Muscle layer of colon (tissue), 2 donors: ENCODE data around the gene KCNE3.

Source experiments
- H3K27ac ChIP-seq: one replicate; pipeline ENCODE4 v1.7.0; 2013; ENCODE audit warnings: low read depth, mild to moderate bottlenecking, low read length, moderate library complexity
- H3K27me3 ChIP-seq, 2 donors: one replicate each; pipeline ENCODE4 v1.7.0; 2013; ENCODE audit warnings: low read length in 2 of 2, mild to moderate bottlenecking in 2 of 2; ENCODE audit not compliant: insufficient read depth in 2 of 2, control insufficient read depth in 1 of 2
- H3K36me3 ChIP-seq: one replicate; pipeline ENCODE4 v1.7.0; 2013; ENCODE audit warnings: mild to moderate bottlenecking, low read length; ENCODE audit not compliant: insufficient read depth
- H3K4me1 ChIP-seq: one replicate; pipeline ENCODE4 v1.7.0; 2013; ENCODE audit warnings: mild to moderate bottlenecking, low read length; ENCODE audit not compliant: insufficient read depth
- H3K4me3 ChIP-seq, 2 donors: one replicate each; pipeline ENCODE4 v1.7.0; 2013; ENCODE audit warnings: low read length in 2 of 2, low read depth in 1 of 2, mild to moderate bottlenecking in 1 of 2, moderate library complexity in 1 of 2
- H3K9ac ChIP-seq: one replicate; pipeline ENCODE4 v1.7.0; 2013; ENCODE audit warnings: low read length
- H3K9me3 ChIP-seq: one replicate; pipeline ENCODE4 v1.7.0; 2013; ENCODE audit warnings: mild to moderate bottlenecking, low read length
- donor health status: abdominal sarcoma.
- donor health status: Adenocarcinoma of cecum.

The KCNE3 gene

GRCh38 chr11:74487875-74488274 lies 20.5 kb upstream of the KCNE3 start:
- H3K4me1 ChIP-seq: no peaks in the 10 kb centered on the region
- no peaks in the 10 kb centered on the region for H3K27me3 ChIP-seq
- H3K27ac ChIP-seq: no peak overlapping the region
- no peaks in the 10 kb centered on the region for H3K9me3 ChIP-seq
- no peaks in the 10 kb centered on the region for H3K36me3 ChIP-seq
- no peak overlapping the region for H3K9ac ChIP-seq
- H3K4me3 ChIP-seq: no peak overlapping the region

DNA sequence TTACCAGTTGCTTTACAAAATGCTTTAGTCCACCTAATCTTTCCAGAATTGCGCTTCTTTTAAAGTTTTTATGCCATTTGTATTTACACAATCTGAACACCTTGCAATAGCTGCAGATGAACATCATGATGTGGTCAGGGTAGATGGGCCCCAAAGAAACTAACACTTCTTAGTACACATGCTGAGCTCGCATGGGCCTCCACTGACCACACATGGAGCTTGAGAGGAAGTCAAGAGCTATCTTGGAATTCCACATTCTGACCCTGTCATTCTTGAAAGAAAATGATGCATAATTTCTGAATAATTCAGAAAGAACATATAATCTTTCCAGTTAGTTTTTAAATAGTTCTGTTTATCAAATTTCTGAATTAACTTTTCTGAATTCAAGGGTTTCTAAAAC lies 18.5 kb upstream of the KCNE3 start:
- Histone ChIP-seq H3K9me3 (no peaks in the 10 kb centered on the region), H3K9ac (no peak overlapping the region), H3K36me3 (no peaks in the 10 kb centered on the region), H3K4me3 (no peak overlapping the region), H3K27ac (no peak overlapping the region), H3K27me3 (no peaks in the 10 kb centered on the region), H3K4me1 (no peaks in the 10 kb centered on the region)

GRCh38 chr11:74480688-74481417 lies 13.5 kb upstream of the KCNE3 start:
- H3K4me3 ChIP-seq: no peak overlapping the region
- H3K9me3 ChIP-seq: no peaks in the 10 kb centered on the region
- no peak overlapping the region for H3K27ac ChIP-seq
- H3K9ac ChIP-seq: no peak overlapping the region
- no peaks in the 10 kb centered on the region for H3K4me1 ChIP-seq
- no peaks in the 10 kb centered on the region for H3K36me3 ChIP-seq
- no peaks in the 10 kb centered on the region for H3K27me3 ChIP-seq

GRCh38 chr11:74479732-74480123 lies 12.4 kb upstream of the KCNE3 start:
- no peaks in the 10 kb centered on the region for H3K36me3 ChIP-seq
- H3K9me3 ChIP-seq: no peaks in the 10 kb centered on the region
- H3K27ac ChIP-seq: no peak overlapping the region
- H3K4me1 ChIP-seq: no peaks in the 10 kb centered on the region
- H3K9ac ChIP-seq: no peak overlapping the region
- no peak overlapping the region for H3K4me3 ChIP-seq
- H3K27me3 ChIP-seq: no peaks in the 10 kb centered on the region

- Histone ChIP-seq H3K9me3 (no peaks in the 10 kb centered on the region), H3K4me3 (no peak overlapping the region), H3K27ac (no peak overlapping the region), H3K9ac (no peak overlapping the region), H3K36me3 (no peaks in the 10 kb centered on the region), H3K4me1 (no peaks in the 10 kb centered on the region), H3K27me3 (no peaks in the 10 kb centered on the region)
These were observed 11.8 kb upstream of the KCNE3 start for GRCh38 chr11:74478877-74479731.

DNA sequence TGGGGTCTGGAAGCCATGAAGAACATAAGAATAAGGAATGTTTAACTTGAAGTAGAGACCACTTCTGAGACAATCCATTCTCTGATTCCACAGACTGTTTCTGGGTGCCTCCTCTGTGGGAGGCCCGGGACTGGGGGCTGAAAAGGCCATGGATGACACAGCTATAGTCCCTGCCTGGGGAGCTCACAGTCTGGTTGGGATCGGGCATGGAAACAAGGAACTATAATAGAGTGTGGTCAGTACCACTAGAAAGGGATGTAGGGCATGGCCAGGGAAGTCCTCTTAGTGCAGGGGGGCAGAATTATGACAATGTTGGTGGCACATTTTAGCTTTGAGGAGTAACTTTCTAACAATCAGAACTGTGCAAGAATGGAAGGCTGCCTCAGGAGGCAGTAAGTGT lies 9.2 kb upstream of the KCNE3 start:
- H3K9ac ChIP-seq: no peak overlapping the region
- H3K4me1 ChIP-seq: no peaks in the 10 kb centered on the region
- H3K9me3 ChIP-seq: no peaks in the 10 kb centered on the region
- no peak overlapping the region for H3K4me3 ChIP-seq
- no peak overlapping the region for H3K27ac ChIP-seq
- no peaks in the 10 kb centered on the region for H3K27me3 ChIP-seq
- H3K36me3 ChIP-seq: no peaks in the 10 kb centered on the region

DNA sequence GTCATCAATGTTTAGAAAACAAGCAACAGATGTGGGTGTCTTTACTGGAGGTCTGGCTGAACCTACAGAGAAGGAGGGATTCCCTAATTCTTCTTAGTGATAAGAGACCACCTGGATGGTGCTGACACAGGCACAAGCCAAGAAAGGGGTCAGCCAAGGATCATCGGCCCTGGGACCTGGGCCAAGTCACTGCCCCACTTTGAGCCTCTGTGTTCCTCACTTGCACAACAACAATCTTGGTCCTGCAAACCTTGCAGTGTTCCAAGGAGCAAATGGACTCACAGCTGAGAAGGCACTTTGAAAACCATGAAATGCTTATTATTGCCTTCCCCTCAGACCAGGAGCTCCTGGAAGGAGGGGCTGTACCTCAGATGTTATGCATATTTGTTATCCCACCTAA lies 7.0 kb upstream of the KCNE3 start:
- H3K36me3 ChIP-seq: no peaks in the 10 kb centered on the region
- H3K4me1 ChIP-seq: no peaks in the 10 kb centered on the region
- H3K9me3 ChIP-seq: no peaks in the 10 kb centered on the region
- H3K9ac ChIP-seq: no peak overlapping the region
- H3K27ac ChIP-seq: no peak overlapping the region
- H3K4me3 ChIP-seq: no peak overlapping the region
- no peaks in the 10 kb centered on the region for H3K27me3 ChIP-seq

DNA sequence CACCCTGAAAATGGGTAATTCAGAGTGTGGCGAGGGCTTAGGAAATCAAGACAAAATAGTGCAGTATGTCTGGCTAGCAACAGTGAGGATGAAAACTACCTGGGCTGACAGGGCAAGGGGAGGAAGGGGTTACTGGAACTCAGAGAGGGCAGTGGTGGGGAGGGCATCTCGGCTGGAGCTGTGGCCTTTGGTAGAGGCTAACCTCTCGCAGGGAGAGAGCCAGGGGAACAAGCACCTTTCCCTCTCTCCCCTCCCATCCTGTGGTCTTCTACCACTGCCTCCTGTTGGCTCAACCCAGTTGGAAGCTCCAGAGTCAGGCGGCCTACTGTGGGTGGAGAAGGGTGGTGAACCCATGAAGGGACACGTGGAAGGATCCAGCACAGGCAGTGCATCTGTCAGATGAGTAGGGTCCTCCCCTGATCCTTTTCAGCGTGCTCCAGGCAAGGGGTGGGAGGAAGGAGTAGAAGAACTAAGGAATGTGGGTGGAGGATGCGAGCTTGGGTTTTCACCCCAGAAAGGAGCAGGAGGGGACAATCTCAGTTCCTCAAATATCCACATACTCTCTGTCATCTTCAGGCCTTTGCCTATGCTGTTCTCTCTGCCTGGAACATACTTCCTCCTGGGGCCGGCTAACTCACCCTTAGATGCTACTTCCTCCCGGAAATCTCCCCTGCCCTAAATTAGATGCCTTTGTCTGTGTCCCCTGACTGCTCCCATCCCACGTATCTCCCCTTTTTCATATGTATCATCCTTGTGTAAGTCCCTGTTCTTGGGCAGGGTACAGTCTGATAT lies 6.2 kb upstream of the KCNE3 start:
- Histone ChIP-seq H3K4me1 (no peaks in the 10 kb centered on the region), H3K27me3 (no peaks in the 10 kb centered on the region), H3K9ac (no peak overlapping the region), H3K36me3 (no peaks in the 10 kb centered on the region), H3K9me3 (no peaks in the 10 kb centered on the region), H3K4me3 (no peak overlapping the region), H3K27ac (no peak overlapping the region)

GRCh38 chr11:74471668-74472429 lies 4.5 kb upstream of the KCNE3 start:
- H3K27me3 ChIP-seq: no peaks in the 10 kb centered on the region
- no peak overlapping the region for H3K27ac ChIP-seq
- no peaks in the 10 kb centered on the region for H3K36me3 ChIP-seq
- H3K4me3 ChIP-seq: no peak overlapping the region
- H3K9ac ChIP-seq: no peak overlapping the region
- no peaks in the 10 kb centered on the region for H3K9me3 ChIP-seq
- H3K4me1 ChIP-seq: peaks cover 10% of the 10 kb centered on the region

- Histone ChIP-seq H3K27ac (no peak overlapping the region), H3K27me3 (no peaks in the 10 kb centered on the region), H3K4me1 (peaks cover 15% of the 10 kb centered on the region), H3K36me3 (no peaks in the 10 kb centered on the region), H3K9me3 (no peaks in the 10 kb centered on the region), H3K4me3 (no peak overlapping the region), H3K9ac (no peak overlapping the region)
These were observed 3.7 kb upstream of the KCNE3 start for GRCh38 chr11:74471037-74471436.

- no peaks in the 10 kb centered on the region for H3K36me3 ChIP-seq
- peaks cover 15% of the 10 kb centered on the region for H3K4me1 ChIP-seq
- H3K9ac ChIP-seq: no peak overlapping the region
- no peak overlapping the region for H3K4me3 ChIP-seq
- H3K27ac ChIP-seq: no peak overlapping the region
- H3K9me3 ChIP-seq: no peaks in the 10 kb centered on the region
- no peaks in the 10 kb centered on the region for H3K27me3 ChIP-seq
These were observed 3.2 kb upstream of the KCNE3 start for GRCh38 chr11:74470526-74470925.
